HepG2 (cell line): ENCODE measurements around the gene ZMYM4. TPM values are rescaled to one million over a fixed set of nuclear protein-coding genes. Genes with fewer than 3 reads are reported as not detected.

Experiments
- BHLHE40 ChIP-seq: IDR thresholded peaks from 2 replicates; pipeline ENCODE4 v1.6.1; 2011; ENCODE audit warnings: low read length, improper control_type of control experiment
- BRCA1 ChIP-seq: sonication (generic); formaldehyde crosslinking; IDR thresholded peaks from 2 replicates; pipeline ENCODE4 v1.4.0; 2020; ENCODE audit warnings: missing genetic modification reagents
- CHD4 ChIP-seq: fragments of 200-600 bp; sonication (generic); IDR thresholded peaks from 2 replicates; pipeline ENCODE4 v1.7.0; 2017; ENCODE audit warnings: mild to moderate bottlenecking, low read length, borderline replicate concordance
- CREB1 ChIP-seq, 2 experiments: fragments of 450-650 bp in 1 of 2; IDR thresholded peaks; 2 replicates each; pipeline ENCODE4 v1.6.1; 2016 to 2017; ENCODE audit warnings: control low read depth in 1 of 2, mild to moderate bottlenecking in 1 of 2, missing compliant biosample characterization in 1 of 2, missing genetic modification characterization in 1 of 2
- DNMT1 ChIP-seq: sonication (generic); formaldehyde crosslinking; IDR thresholded peaks from 2 replicates; pipeline ENCODE4 v1.5.1; 2020; ENCODE audit warnings: mild to moderate bottlenecking, missing genetic modification reagents
- GATAD1 ChIP-seq: IDR thresholded peaks from 2 replicates; pipeline ENCODE4 v1.6.1; 2016; ENCODE audit warnings: missing genetic modification reagents, missing compliant biosample characterization
- MXD3 ChIP-seq: IDR thresholded peaks from 2 replicates; pipeline ENCODE4 v1.6.1; 2016; ENCODE audit warnings: mild to moderate bottlenecking, missing biosample characterization, missing genetic modification reagents
- POLR2G ChIP-seq: fragments of 200-400 bp; formaldehyde crosslinking; IDR thresholded peaks from 2 replicates; pipeline ENCODE4 v1.6.1; 2018; ENCODE audit warnings: mild to moderate bottlenecking, low read depth, low read length, moderate library complexity
- RBM39 ChIP-seq: fragments of 200-400 bp; formaldehyde crosslinking; IDR thresholded peaks from one replicate; pipeline ENCODE4 v1.6.1; 2018; ENCODE audit warnings: antibody characterized with exemption, mild to moderate bottlenecking, low read depth, low read length; ENCODE audit not compliant: poor library complexity, severe bottlenecking
- SOX13 ChIP-seq, 3 experiments: fragments of 450-650 bp in 1 of 3; sonication (generic) in 1 of 3; formaldehyde crosslinking in 1 of 3; IDR thresholded peaks in 2 of 3; conservative IDR thresholded peaks in 1 of 3; 2 replicates each; pipeline versions ENCODE4 v1.5.0 to v1.6.1; 2016 to 2020; ENCODE audit warnings: antibody characterized with exemption in 1 of 3, mild to moderate bottlenecking in 1 of 3, missing compliant biosample characterization in 1 of 3, missing genetic modification reagents in 1 of 3, moderate library complexity in 1 of 3
- THAP11 ChIP-seq: IDR thresholded peaks from 2 replicates; pipeline ENCODE4 v1.6.1; 2016; ENCODE audit warnings: missing biosample characterization, missing genetic modification reagents
- ZFP41 ChIP-seq: sonication (generic); formaldehyde crosslinking; IDR thresholded peaks from 2 replicates; pipeline ENCODE4 v1.4.0; 2020; ENCODE audit warnings: mild to moderate bottlenecking, missing genetic modification reagents, borderline replicate concordance
- ZFP91 ChIP-seq: sonication (generic); formaldehyde crosslinking; IDR thresholded peaks from 2 replicates; pipeline ENCODE4 v1.9.0; 2022; ENCODE audit warnings: missing genetic modification reagents, mild to moderate bottlenecking, borderline replicate concordance
- ZUFSP ChIP-seq: sonication (generic); formaldehyde crosslinking; IDR thresholded peaks from 2 replicates; pipeline ENCODE4 v1.9.0; 2021; ENCODE audit warnings: missing genetic modification reagents, mild to moderate bottlenecking, borderline replicate concordance
- polyA plus RNA-seq, 8 experiments: library from polyadenylated mRNA; depleted of rRNA in 3 of 8; stranded (reverse) in 7 of 8; unstranded in 1 of 8; fragments of >200 nt; fragmentation: Illumina TruSeq in 4 of 8; extraction: Trizol in 4 of 8; gene quantifications; 2 replicates each; pipeline versions ENCODE4 v1.2.1 to v1.2.3, GENCODE V29; 2011 to 2016; ENCODE audit warnings: low read depth in 4 of 8, missing spikeins in 1 of 8, mixed read lengths in 1 of 8; ENCODE audit not compliant: insufficient read depth in 1 of 8
- total RNA-seq, 5 experiments: library from RNA; depleted of rRNA; stranded (reverse); fragments of >200 nt; fragmentation: Illumina TruSeq; extraction: Trizol; gene quantifications; 2 replicates each; pipeline ENCODE4 v1.2.3, GENCODE V29; 2016; ENCODE audit warnings: low read depth in 1 of 5
- TF ChIP-seq, protein P1 (sequence below): sonication (generic); formaldehyde crosslinking; IDR thresholded peaks from 2 replicates; pipeline ENCODE4 v1.4.0; 2020; ENCODE audit warnings: low read depth, missing genetic modification reagents
- TF ChIP-seq, protein P2 (sequence below): sonication (generic); formaldehyde crosslinking; IDR thresholded peaks from 2 replicates; pipeline ENCODE4 v1.4.0; 2020; ENCODE audit warnings: missing genetic modification reagents

The ZMYM4 gene
- total and polyA plus RNA-seq, 2 of the 13 experiments (the other 11 are each of a cell fraction or from before 2014, with no cell fraction given): 13.9 to 37.6 TPM

DNA sequence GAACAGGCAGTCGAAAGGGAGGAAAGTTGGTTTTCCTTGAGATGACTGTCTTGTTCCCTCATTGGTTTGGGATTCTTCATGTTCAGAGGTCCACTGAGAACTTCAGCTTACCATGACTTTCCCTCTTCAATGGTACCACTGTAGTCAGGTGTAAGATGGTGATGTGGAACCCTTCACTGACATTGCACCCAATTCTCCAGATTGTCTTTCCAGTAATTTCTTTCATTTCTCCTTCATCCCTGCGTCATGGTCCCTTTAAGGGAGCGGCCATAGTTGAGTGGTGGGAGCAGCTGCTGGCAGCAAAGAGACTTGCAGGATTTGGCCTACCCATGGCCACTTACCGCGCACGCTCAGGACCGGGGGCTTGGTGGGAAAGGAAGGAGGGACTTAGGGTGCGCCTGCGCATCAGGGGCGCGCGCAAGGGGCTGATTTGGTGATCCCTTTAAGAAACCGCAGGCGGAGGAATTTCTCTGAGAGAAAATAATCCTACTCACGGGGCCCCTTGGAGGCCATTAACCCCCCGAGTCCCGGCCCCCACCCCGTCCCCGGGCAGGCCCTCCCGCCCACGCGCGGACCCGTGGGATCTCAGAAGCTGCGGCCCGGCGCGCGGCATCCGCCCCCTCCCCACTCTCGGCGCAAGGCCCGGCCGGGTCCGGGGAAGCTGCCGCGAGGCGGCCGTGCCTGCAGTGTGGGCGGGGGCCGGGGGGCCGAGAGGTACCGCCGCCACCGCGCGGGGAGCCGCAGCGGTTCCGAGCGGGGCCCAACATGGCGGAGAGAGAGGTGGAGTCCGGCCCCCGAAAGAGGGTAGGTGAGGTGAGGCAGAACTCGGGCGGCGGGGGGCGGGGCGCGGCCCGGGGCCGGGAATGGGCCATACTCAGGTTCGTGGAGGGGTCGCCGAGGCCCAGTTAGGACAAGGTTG lies at the start of gene ZMYM4 (continued):
- TF ChIP-seq, protein P1, sequence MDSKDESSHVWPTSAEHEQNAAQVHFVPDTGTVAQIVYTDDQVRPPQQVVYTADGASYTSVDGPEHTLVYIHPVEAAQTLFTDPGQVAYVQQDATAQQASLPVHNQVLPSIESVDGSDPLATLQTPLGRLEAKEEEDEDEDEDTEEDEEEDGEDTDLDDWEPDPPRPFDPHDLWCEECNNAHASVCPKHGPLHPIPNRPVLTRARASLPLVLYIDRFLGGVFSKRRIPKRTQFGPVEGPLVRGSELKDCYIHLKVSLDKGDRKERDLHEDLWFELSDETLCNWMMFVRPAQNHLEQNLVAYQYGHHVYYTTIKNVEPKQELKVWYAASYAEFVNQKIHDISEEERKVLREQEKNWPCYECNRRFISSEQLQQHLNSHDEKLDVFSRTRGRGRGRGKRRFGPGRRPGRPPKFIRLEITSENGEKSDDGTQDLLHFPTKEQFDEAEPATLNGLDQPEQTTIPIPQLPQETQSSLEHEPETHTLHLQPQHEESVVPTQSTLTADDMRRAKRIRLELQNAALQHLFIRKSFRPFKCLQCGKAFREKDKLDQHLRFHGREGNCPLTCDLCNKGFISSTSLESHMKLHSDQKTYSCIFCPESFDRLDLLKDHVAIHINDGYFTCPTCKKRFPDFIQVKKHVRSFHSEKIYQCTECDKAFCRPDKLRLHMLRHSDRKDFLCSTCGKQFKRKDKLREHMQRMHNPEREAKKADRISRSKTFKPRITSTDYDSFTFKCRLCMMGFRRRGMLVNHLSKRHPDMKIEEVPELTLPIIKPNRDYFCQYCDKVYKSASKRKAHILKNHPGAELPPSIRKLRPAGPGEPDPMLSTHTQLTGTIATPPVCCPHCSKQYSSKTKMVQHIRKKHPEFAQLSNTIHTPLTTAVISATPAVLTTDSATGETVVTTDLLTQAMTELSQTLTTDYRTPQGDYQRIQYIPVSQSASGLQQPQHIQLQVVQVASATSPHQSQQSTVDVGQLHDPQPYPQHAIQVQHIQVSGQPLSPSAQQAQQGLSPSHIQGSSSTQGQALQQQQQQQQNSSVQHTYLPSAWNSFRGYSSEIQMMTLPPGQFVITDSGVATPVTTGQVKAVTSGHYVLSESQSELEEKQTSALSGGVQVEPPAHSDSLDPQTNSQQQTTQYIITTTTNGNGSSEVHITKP (CRISPR knock-in tag): peak; percentile 32; the same call in 1 of the 2 replicates
- TF ChIP-seq DNMT1 (no peak), MXD3 (peak; percentile 27; the same call in 1 of the 2 replicates), RBM39 (no peak), POLR2G (peak; percentile 68), CHD4 (0 out of 2 replicates have a peak, but pooled peaks have one; percentile 15), GATAD1 (CRISPR knock-in tag) (peak; percentile 63; the same call in 1 of the 2 replicates), BHLHE40 (no peak), BRCA1 (CRISPR knock-in tag) (no peak), SOX13 (IDR thresholded peaks at IDR 0.05) (no peak), SOX13 (CRISPR knock-in tag; conservative IDR thresholded peaks at IDR 0.05 in 1 of 2, IDR thresholded peaks at IDR 0.05 in 1 of 2) (0 out of 4 replicates have a peak, but pooled peaks of 1 of the 2 experiments have one; percentile 3), ZFP91 (peak; percentile 99), ZFP41 (CRISPR knock-in tag) (0 out of 2 replicates have a peak, but pooled peaks have one; percentile 37), THAP11 (CRISPR knock-in tag) (peak; percentile 81), CREB1 (IDR thresholded peaks at IDR 0.05) (no peak), CREB1 (CRISPR knock-in tag; IDR thresholded peaks at IDR 0.05) (peak; percentile 59; the same call in 1 of the 2 replicates), ZUFSP (CRISPR knock-in tag) (no peak)
- TF ChIP-seq, protein P2, sequence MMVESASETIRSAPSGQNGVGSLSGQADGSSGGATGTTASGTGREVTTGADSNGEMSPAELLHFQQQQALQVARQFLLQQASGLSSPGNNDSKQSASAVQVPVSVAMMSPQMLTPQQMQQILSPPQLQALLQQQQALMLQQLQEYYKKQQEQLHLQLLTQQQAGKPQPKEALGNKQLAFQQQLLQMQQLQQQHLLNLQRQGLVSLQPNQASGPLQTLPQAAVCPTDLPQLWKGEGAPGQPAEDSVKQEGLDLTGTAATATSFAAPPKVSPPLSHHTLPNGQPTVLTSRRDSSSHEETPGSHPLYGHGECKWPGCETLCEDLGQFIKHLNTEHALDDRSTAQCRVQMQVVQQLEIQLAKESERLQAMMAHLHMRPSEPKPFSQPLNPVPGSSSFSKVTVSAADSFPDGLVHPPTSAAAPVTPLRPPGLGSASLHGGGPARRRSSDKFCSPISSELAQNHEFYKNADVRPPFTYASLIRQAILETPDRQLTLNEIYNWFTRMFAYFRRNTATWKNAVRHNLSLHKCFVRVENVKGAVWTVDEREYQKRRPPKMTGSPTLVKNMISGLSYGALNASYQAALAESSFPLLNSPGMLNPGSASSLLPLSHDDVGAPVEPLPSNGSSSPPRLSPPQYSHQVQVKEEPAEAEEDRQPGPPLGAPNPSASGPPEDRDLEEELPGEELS: no peak
